IgD-negative memory B cell (primary cell): ENCODE data around the gene BCL2L1. TPM values are rescaled to one million over a fixed set of nuclear protein-coding genes. Genes with fewer than 3 reads are reported as not detected.
"Not testable (repeated sequence)": the region's sequence is repeated elsewhere in the genome, so short reads cannot be mapped to it uniquely, and the experiment has no call there.

ENCODE experiments used
- H3K27ac Mint-ChIP-seq, 3 donors: one replicate each; pipeline ENCODE4 v1.8.0; 2020 to 2022; ENCODE audit warnings: mild to moderate bottlenecking in 3 of 3, mixed read lengths in 3 of 3, moderate library complexity in 1 of 3
- H3K27me3 Mint-ChIP-seq: one replicate; pipeline ENCODE4 v1.8.0; 2021; ENCODE audit warnings: mixed read lengths
- H3K36me3 Mint-ChIP-seq: one replicate; pipeline ENCODE4 v1.8.0; 2020; ENCODE audit warnings: mild to moderate bottlenecking, mixed read lengths
- H3K4me1 Mint-ChIP-seq, 3 donors: one replicate each; pipeline ENCODE4 v1.8.0; 2020 to 2022; ENCODE audit warnings: mixed read lengths in 3 of 3, mild to moderate bottlenecking in 1 of 3
- H3K4me3 Mint-ChIP-seq, 4 donors: one replicate each; pipeline ENCODE4 v1.8.0; 2020 to 2022; ENCODE audit warnings: mild to moderate bottlenecking in 4 of 4, mixed read lengths in 4 of 4, moderate library complexity in 3 of 4
- H3K9me3 Mint-ChIP-seq, 3 donors: one replicate each; pipeline ENCODE4 v1.8.0; 2020 to 2021; ENCODE audit warnings: mixed read lengths in 3 of 3, mild to moderate bottlenecking in 1 of 3
- polyA plus RNA-seq: library from polyadenylated mRNA; unstranded; fragments of 300-500 nt; fragmentation: Illumina TruSeq; gene quantifications from one replicate; pipeline ENCODE4 v1.2.3, GENCODE V29; 2021

The BCL2L1 gene
- polyA plus RNA-seq, 1 donor from 2014 or later, result 9.8 TPM

DNA sequence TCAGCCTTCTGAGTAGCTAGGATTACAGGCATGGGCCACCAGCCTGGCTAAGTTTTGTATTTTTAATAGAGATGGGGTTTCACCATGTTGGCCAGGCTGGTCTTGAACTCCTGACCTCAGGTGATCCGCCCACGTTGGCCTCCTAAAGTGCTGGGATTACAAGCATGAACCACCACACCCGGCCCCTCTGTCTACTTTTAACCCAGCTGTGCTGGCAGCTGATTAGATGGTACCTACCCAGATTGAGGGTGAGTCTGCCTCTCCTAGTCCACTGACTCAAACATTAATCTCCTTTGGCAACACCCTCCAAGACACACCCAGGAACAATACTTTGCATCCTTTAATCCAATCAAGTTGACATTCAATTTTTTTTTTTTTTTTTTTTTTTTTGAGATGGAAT lies 74.6 kb downstream of the BCL2L1 start:
- H3K27me3 Mint-ChIP-seq, H3K27ac Mint-ChIP-seq, H3K36me3 Mint-ChIP-seq, H3K9me3 Mint-ChIP-seq, H3K4me3 Mint-ChIP-seq, H3K4me1 Mint-ChIP-seq: not testable (repeated sequence)

GRCh38 chr20:31644701-31645100 lies 78.0 kb downstream of the BCL2L1 start:
- H3K36me3 Mint-ChIP-seq, result no peaks in the 10 kb centered on the region
- no peak overlapping the region for H3K27ac Mint-ChIP-seq
- peak overlapping the region in 1 of 4 donors; percentile 65 for H3K4me3 Mint-ChIP-seq
- H3K27me3 Mint-ChIP-seq, result peaks cover 5% of the 10 kb centered on the region
- H3K4me1 Mint-ChIP-seq, result peaks cover 0 to 3% (median 2%) of the 10 kb centered on the region in 3 donors
- no peaks in the 10 kb centered on the region for H3K9me3 Mint-ChIP-seq

DNA sequence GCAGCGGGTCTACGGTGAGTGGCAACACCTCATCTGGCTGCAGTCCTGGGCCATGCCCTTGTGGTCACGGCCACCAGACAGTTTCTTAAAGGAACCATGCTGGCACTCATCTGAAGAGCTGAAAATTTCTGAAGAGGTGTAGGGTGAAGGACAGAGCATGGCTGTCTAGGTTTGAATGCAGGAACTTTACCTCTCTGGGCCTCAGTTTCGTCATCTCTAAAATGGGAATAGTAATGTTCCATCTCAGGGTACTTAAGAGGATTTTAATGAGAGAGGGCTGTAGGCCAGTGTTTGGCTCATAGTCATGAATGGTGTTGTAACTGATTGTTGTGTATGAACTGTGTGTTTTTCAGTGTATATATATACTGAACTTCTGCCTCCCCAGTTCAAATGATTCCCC lies 79.1 kb downstream of the BCL2L1 start:
- Mint-ChIP-seq H3K4me1 (peaks cover 0 to 3% (median 0%) of the 10 kb centered on the region in 3 donors), H3K36me3 (no peaks in the 10 kb centered on the region), H3K27ac (no peak overlapping the region), H3K4me3 (no peak overlapping the region), H3K27me3 (peaks cover 11% of the 10 kb centered on the region), H3K9me3 (no peaks in the 10 kb centered on the region)

DNA sequence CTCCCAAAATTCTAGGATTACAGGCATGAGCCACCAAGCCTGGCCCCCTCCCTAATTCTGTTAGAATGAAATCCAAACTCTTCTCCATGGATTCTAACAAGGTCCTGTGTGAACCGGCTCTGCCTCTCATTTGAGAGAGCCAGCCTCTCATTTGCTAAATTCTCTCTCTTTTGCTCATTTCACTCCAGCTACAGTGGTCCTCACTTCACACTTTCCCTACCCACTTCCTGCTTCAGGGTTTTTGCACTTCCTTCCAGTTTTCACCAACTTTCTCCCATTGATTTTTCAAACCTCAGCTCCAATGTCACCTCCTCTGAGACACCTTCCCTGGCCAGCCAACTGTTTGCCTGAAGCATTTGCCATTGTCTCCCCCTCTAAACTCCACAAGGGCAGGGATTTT lies 79.8 kb downstream of the BCL2L1 start:
- no peaks in the 10 kb centered on the region for H3K36me3 Mint-ChIP-seq
- no peak overlapping the region for H3K4me3 Mint-ChIP-seq
- no peaks in the 10 kb centered on the region for H3K9me3 Mint-ChIP-seq
- H3K27me3 Mint-ChIP-seq, result peaks cover 11% of the 10 kb centered on the region
- H3K27ac Mint-ChIP-seq, result no peak overlapping the region
- peaks cover 0 to 3% (median 0%) of the 10 kb centered on the region in 3 donors for H3K4me1 Mint-ChIP-seq

- Mint-ChIP-seq H3K27ac (no peak overlapping the region), H3K27me3 (peaks cover 11% of the 10 kb centered on the region), H3K4me1 (peaks cover 0 to 3% (median 0%) of the 10 kb centered on the region in 3 donors), H3K4me3 (no peak overlapping the region), H3K9me3 (no peaks in the 10 kb centered on the region), H3K36me3 (no peaks in the 10 kb centered on the region)
Measured at GRCh38 chr20:31641391-31641790, 81.3 kb downstream of the BCL2L1 start.

- Mint-ChIP-seq H3K9me3 (no peaks in the 10 kb centered on the region), H3K27ac (no peak overlapping the region), H3K36me3 (no peaks in the 10 kb centered on the region), H3K4me1 (peaks cover 0 to 3% (median 0%) of the 10 kb centered on the region in 3 donors), H3K27me3 (peaks cover 11% of the 10 kb centered on the region), H3K4me3 (no peak overlapping the region)
Measured at GRCh38 chr20:31640259-31640658, 82.4 kb downstream of the BCL2L1 start.

DNA sequence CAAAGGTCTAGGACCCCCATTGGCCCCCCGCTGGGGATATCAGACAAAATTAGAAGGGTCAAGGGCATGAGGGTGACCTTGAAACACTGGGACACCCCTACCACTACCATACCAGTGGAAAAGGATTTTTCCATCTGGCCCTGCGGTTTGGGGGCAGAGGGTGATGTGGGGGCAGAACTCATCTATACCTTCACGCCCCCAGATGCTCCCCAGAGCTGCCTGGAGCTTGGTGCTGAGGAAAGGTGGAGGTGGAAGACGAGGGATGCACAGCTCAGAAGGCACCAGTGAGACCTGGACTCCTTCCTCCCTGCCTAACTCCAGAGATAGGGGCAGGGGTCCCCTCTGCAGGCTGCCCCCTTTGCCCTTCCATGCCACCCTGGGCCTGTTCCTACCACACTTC lies 83.9 kb downstream of the BCL2L1 start:
- no peak overlapping the region for H3K27ac Mint-ChIP-seq
- no peak overlapping the region for H3K4me3 Mint-ChIP-seq
- peaks cover 14% of the 10 kb centered on the region for H3K27me3 Mint-ChIP-seq
- H3K4me1 Mint-ChIP-seq, result peaks cover 0 to 3% (median 0%) of the 10 kb centered on the region in 3 donors
- H3K9me3 Mint-ChIP-seq, result no peaks in the 10 kb centered on the region
- H3K36me3 Mint-ChIP-seq, result no peaks in the 10 kb centered on the region

DNA sequence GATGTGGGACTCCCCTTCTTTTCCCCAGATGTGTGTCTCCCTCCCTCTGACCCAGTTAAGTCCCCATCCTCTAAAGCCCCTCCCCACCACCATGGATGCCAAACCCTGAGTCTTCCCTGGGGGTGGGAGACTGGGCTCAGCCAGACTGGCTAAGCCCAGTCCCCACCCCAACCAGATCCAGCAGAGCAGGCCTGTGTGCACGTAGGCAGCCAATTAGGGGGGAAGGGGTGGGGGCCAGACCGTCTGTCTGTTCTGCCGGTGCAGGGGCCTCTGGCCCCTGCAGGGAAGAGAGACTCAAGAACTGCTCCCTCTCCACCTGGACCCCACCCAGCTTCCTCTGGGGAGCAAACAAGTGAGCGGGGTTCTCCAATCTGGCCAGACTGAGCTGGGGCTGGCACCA lies 84.4 kb downstream of the BCL2L1 start:
- Mint-ChIP-seq H3K4me1 (peaks cover 0 to 3% (median 0%) of the 10 kb centered on the region in 3 donors), H3K4me3 (no peak overlapping the region), H3K27ac (no peak overlapping the region), H3K36me3 (no peaks in the 10 kb centered on the region), H3K27me3 (peaks cover 11% of the 10 kb centered on the region), H3K9me3 (no peaks in the 10 kb centered on the region)

DNA sequence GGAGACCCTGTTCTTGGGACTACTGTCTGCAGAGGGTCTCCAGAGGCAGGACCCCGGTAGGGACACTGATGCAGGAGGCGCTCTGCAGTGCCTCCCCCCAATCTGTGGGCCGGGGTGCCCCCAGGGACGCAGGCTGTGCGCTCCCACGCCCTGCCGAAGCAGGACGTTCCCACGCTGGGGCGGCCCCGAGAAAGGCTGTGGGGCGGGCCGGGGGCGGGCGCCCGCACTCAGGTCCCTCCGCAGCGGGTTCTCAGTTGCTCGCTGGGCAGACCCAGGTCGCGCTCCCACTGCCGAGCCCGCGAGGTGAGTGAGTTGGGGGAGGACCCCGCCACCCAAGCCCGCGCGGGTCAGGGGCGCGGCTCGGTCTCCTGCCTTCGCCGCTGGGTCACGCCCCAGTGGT lies 85.0 kb downstream of the BCL2L1 start, which contains the start of gene COX4I2:
Gene COX4I2 (plus strand): TSS at position 253 of the 400 bp plus-strand sequence. CDS start 1,106 bp downstream, outside the sequence.
- H3K27ac Mint-ChIP-seq, result no peak within 1 kb of the TSS
- no peaks in the 10 kb centered on the region for H3K9me3 Mint-ChIP-seq
- H3K27me3 Mint-ChIP-seq, result peaks cover 10% of the 10 kb centered on the region
- H3K4me3 Mint-ChIP-seq, result peak within 1 kb of the TSS in 2 of 4 donors; percentile 3 to 45
- no peaks in the 10 kb centered on the region for H3K36me3 Mint-ChIP-seq
- H3K4me1 Mint-ChIP-seq, result no peaks in the 10 kb centered on the region

GRCh38 chr20:31633339-31633914 lies 89.2 kb downstream of the BCL2L1 start:
- Mint-ChIP-seq H3K4me3 (no peak overlapping the region), H3K4me1 (no peaks in the 10 kb centered on the region), H3K27me3 (peaks cover 3% of the 10 kb centered on the region), H3K27ac (no peak overlapping the region), H3K9me3 (no peaks in the 10 kb centered on the region), H3K36me3 (no peaks in the 10 kb centered on the region)

DNA sequence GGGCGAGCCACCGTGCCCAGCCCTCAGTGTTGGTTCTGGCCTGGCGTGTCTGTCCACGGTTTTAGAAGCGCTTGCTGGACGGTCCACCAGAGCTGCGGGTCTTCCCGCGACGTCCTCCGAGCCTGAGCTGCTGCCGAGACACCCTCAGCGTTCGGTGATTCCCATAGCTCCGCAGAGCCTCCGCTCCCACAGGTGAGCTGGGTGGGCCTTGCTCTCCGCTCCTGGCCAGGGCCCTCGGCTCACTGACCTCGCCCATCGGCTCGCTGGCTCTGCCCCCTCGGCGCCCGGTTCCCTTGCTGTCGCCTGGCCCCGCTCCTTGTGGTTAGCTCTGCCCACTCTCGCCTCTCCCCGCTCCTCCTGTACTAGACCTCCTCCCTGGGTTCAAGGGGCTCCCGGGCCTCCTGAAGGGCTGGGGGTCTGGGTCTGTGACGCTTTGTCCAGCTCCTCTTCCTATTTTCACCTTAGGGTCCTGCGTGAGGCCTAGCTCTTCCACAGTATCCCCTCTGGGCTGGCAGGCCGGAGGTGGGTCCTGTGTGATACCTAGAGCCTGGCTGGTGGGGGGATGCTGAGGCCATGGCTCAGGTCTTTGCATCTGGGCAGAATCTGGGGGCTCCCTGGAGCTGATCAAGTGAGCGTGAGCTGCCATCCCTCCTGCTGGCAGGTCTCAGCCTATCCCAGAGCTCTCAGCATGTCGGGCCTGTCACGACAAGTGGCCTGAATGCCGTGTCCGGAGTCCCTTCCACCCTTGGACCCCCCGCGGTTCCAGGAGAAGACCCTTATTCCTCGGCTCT lies 89.9 kb downstream of the BCL2L1 start:
- H3K4me3 Mint-ChIP-seq, result no peak overlapping the region
- H3K27me3 Mint-ChIP-seq, result peaks cover 3% of the 10 kb centered on the region
- no peaks in the 10 kb centered on the region for H3K36me3 Mint-ChIP-seq
- H3K4me1 Mint-ChIP-seq, result peaks cover 0 to under 1% (median 0%) of the 10 kb centered on the region in 3 donors
- H3K27ac Mint-ChIP-seq, result no peak overlapping the region
- no peaks in the 10 kb centered on the region for H3K9me3 Mint-ChIP-seq

DNA sequence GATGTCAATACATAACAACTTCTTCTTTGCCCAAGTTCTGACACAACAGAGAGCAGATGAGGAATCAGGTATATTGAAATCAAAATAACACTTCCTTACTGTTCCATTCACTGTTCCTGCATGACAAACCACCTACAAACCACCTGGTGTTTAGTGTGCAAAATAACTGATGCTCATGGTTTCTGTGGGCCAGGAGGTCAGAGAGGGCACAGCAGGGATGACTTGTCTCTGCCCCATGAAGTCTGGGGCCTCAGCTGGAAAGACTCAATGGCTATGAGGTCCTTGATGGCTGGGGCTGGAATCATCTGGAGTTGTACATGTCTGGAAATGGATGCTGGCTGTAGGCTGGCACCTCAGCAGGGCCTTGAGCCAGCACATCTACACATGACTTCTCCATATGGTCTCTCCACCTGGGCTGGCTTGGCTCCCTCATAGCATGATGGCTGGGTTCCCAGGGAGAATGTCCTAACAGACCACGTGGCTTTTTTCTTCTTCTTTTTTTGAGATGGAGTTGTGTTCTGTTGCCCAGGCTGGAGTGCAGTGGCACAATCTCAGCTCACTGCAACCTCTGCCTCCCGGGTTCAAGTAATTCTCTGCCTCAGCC lies 92.4 kb downstream of the BCL2L1 start:
- H3K36me3 Mint-ChIP-seq, result no peaks in the 10 kb centered on the region
- H3K4me1 Mint-ChIP-seq, result peaks cover 3 to 4% (median 3%) of the 10 kb centered on the region in 3 donors
- no peak overlapping the region for H3K4me3 Mint-ChIP-seq
- no peaks in the 10 kb centered on the region for H3K9me3 Mint-ChIP-seq
- H3K27me3 Mint-ChIP-seq, result peaks cover 3% of the 10 kb centered on the region
- no peak overlapping the region for H3K27ac Mint-ChIP-seq

DNA sequence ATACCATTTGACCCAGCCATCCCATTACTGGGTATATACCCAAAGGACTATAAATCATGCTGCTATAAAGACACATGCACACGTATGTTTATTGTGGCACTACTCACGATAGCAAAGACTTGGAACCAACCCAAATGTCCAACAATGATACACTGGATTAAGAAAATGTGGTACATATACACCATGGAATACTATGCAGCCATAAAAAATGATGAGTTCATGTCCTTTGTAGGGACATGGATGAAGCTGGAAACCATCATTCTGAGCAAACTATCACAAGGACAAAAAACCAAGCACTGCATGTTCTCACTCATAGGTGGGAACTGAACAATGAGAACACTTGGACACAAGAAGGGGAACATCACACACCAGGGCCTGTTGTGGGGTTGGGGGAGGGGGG lies 94.6 kb downstream of the BCL2L1 start:
- H3K4me3 Mint-ChIP-seq, H3K27ac Mint-ChIP-seq, H3K27me3 Mint-ChIP-seq, H3K9me3 Mint-ChIP-seq, H3K36me3 Mint-ChIP-seq, H3K4me1 Mint-ChIP-seq: not testable (repeated sequence)

- H3K27ac Mint-ChIP-seq, H3K36me3 Mint-ChIP-seq, H3K27me3 Mint-ChIP-seq, H3K9me3 Mint-ChIP-seq: not testable (repeated sequence)
- peaks cover 7 to 10% (median 10%) of the 10 kb centered on the region in 3 donors for H3K4me1 Mint-ChIP-seq
- peak overlapping the region in 1 of 4 donors; percentile 37 for H3K4me3 Mint-ChIP-seq
Measured at GRCh38 chr20:31626534-31626933, 96.1 kb downstream of the BCL2L1 start.

DNA sequence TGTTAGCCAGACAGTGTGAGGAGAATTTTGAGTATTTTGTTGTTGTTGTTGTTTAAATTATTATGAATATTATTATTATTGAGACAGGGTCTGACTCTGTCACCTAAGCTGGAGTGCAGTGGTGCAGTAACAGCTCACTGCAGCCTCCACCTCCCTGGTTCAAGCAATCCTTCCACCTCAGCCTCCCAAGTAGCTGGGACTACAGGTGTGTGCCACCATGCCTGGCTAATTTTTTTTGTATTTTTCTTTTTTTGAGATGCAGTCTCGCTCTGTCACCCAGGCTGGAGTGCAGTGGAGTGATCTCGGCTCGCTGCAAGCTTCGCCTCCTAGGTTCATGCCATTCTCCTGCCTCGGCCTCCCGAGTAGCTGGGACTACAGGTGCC lies 99.6 kb downstream of the BCL2L1 start:
- H3K27me3 Mint-ChIP-seq, H3K4me3 Mint-ChIP-seq, H3K27ac Mint-ChIP-seq, H3K36me3 Mint-ChIP-seq, H3K9me3 Mint-ChIP-seq: not testable (repeated sequence)
- peaks cover 7 to 15% (median 14%) of the 10 kb centered on the region in 3 donors for H3K4me1 Mint-ChIP-seq
